Measurements from ENCODE around the gene MRPS22.

Gene MRPS22

DNA sequence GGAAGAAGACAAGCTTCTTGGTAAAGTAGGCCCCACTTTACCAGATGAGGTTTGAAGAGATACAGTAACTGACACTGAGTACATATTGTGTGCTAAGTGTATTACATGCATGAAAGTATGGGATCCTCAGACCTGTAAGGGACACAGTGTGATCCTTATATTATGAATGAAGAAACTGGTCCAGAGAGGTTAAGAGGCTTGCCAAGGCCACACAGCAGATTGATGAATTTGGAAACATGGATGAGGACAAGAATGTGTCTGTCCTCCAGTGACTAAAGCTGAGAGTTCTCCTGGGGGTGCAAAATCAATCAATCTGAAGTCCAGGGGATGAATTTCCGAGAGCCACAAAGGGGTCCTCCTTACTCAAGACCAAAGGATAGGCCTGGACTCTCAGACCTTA lies 31.4 kb upstream of the MRPS22 start:
- TF ChIP-seq, protein P1, sequence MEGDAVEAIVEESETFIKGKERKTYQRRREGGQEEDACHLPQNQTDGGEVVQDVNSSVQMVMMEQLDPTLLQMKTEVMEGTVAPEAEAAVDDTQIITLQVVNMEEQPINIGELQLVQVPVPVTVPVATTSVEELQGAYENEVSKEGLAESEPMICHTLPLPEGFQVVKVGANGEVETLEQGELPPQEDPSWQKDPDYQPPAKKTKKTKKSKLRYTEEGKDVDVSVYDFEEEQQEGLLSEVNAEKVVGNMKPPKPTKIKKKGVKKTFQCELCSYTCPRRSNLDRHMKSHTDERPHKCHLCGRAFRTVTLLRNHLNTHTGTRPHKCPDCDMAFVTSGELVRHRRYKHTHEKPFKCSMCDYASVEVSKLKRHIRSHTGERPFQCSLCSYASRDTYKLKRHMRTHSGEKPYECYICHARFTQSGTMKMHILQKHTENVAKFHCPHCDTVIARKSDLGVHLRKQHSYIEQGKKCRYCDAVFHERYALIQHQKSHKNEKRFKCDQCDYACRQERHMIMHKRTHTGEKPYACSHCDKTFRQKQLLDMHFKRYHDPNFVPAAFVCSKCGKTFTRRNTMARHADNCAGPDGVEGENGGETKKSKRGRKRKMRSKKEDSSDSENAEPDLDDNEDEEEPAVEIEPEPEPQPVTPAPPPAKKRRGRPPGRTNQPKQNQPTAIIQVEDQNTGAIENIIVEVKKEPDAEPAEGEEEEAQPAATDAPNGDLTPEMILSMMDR (conservative IDR thresholded peaks at IDR 0.05) = no peak
- no peak overlapping the region for H3K27ac ChIP-seq

DNA sequence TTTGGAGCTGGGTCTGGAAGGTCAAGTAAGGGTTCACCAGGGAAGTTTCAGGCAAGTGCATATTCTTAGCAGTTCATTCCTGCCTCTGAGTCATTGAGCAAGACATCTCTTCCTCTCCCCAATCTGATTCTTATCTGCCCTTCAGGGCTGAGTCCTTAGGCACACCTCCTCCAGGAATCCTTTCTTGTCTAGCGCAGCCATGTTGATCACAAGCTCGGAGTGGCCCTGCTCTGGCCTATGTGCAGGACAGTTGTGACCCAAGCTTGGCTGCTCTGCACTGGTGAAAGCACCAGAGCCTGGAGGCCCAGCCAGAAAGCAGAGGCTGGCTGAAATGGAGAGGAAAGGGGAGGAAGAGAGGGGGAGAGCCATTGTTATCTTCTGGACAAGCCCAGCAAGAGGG lies 30.9 kb upstream of the MRPS22 start:
- H3K27ac ChIP-seq = no peak overlapping the region
- TF ChIP-seq, protein P1 (conservative IDR thresholded peaks at IDR 0.05) = no peak

DNA sequence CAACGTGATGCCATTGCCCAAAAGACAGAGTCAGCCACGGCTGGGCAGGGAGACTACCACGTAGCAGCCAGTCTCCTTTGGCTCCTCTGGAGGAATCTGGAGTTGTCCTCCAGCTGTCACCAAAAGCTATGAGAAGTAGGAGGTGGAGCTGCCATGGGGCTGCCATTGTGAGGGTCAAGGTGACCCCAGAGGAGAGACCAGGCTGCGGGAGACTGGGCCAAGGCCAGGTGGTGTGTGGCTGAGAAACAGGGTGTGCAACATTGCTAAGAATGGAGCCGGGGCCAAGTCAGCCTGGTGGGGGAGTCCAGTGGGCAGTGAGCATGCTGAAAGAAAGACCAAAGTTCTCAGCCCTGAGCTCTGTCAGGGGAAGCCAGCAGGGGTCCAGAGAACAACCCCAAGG lies 29.9 kb upstream of the MRPS22 start:
- no peak overlapping the region for H3K27ac ChIP-seq
- TF ChIP-seq, protein P1 (conservative IDR thresholded peaks at IDR 0.05) = no peak

DNA sequence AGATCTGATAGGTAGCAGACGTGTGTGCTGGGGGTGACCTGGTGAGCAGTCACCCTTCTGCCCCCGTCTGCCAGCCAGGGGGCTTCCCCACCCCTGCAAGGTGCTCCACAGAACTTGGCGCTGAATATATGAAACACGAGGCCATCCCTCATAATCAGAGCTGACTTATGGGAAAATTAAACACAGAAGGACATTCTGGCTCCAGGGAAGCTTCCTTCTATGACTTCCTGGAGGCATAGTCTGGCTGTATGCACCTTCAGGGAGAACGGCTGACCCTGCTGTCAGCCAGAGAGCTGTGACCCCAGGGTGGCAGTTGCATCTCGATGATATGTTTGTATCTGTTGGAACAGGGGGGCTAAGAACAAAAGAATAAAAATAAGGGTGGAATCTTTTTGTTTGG lies 26.6 kb upstream of the MRPS22 start:
- TF ChIP-seq, protein P1 (conservative IDR thresholded peaks at IDR 0.05) = no peak

DNA sequence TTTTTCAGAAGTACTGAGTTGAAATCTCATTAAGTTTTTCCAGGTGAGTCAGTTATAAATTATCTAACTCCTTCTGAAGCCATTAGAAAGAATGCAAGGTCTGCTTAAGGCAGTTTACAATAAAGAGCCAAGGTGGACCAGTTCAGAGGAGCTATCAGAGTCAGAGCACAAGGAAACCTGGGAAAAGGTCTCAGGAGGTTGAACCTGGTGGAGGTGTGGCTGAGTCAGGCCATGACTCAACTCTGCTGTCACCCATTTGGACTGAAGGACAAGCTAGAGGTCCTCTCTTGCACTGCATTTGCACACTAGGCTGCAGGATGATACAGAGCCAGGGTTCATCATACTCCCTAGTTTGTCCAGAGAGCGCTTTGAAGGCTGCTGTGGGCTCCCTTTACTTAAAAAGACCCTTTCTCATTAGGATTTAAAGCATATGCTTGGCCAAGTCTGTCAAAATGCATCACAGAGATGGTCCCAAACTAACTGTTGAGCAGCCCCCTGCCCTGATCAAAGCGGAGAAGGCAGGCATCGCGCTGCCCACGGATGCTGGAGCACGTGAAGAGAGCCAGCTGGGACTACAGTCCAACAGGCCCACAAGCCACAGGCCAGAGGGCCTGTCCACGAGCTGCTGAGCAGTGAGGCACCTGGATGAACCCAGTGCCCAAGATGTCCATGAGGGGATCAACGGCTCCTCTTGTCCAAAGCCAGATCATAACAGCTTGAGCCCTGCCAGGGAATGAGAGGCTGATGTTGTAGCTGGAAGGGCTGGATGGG lies 26.0 kb upstream of the MRPS22 start:
- no peak overlapping the region; the same call in 1 of the 2 replicates for H3K27ac ChIP-seq
- TF ChIP-seq, protein P1 (conservative IDR thresholded peaks at IDR 0.05) = no peak

More for the DNA sequence above, 26.6 kb upstream of the MRPS22 start:
- H3K27ac ChIP-seq = no peak overlapping the region; the same call in 1 of the 2 replicates

DNA sequence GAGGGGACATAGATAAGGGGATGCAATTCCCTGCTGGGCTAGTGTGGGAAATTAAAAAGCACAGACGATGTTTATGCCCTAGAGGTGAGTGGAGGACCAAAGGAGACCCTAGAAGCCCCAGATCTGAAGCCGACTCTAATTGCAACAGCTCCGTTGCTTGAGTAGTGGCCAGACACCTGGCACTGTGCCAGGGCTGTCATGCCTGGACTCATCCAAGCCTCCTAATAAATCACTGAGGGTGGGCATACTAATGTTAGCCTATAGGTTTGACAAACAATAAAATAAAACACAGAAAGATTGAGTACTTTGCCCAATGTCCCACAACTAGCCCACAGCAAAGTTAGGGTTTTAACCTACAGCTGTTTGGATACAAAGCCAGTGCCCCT lies 25.4 kb upstream of the MRPS22 start:
- H3K27ac ChIP-seq = no peak overlapping the region; the same call in 1 of the 2 replicates
- TF ChIP-seq, protein P1 (conservative IDR thresholded peaks at IDR 0.05) = no peak

GRCh38 chr3:139318826-139319225 lies 25.0 kb upstream of the MRPS22 start:
- no peak overlapping the region; the same call in 1 of the 2 replicates for H3K27ac ChIP-seq

More at GRCh38 chr3:139318826-139319225, 25.0 kb upstream of the MRPS22 start:
- TF ChIP-seq, protein P1 (conservative IDR thresholded peaks at IDR 0.05) = no peak

All from VCaP (cell line).